Glutamatergic neuron (in vitro differentiated cells): ENCODE measurements around the gene AMMECR1. TPM values are rescaled to one million over a fixed set of nuclear protein-coding genes. Genes with fewer than 3 reads are reported as not detected.

Experiments
- DNase-seq: peaks from one replicate; pipeline ENCODE4 v3.0.0; 2022
- H3K27ac Mint-ChIP-seq: one replicate; pipeline ENCODE4 v1.8.0; 2020; ENCODE audit warnings: mild to moderate bottlenecking, mixed read lengths, inconsistent platforms; ENCODE audit not compliant: unreplicated experiment
- H3K27me3 Mint-ChIP-seq: one replicate; pipeline ENCODE4 v1.8.0; 2020; ENCODE audit warnings: mild to moderate bottlenecking, moderate library complexity, mixed read lengths, inconsistent platforms; ENCODE audit not compliant: unreplicated experiment
- H3K36me3 Mint-ChIP-seq: one replicate; pipeline ENCODE4 v1.8.0; 2020; ENCODE audit warnings: mild to moderate bottlenecking, mixed read lengths, inconsistent platforms; ENCODE audit not compliant: unreplicated experiment
- H3K4me1 Mint-ChIP-seq: one replicate; pipeline ENCODE4 v1.8.0; 2020; ENCODE audit warnings: mild to moderate bottlenecking, low read depth, mixed read lengths, inconsistent platforms; ENCODE audit not compliant: unreplicated experiment
- H3K4me3 Mint-ChIP-seq: one replicate; pipeline ENCODE4 v1.8.0; 2020; ENCODE audit warnings: mild to moderate bottlenecking, mixed read lengths, inconsistent platforms; ENCODE audit not compliant: unreplicated experiment
- H3K9me3 Mint-ChIP-seq: one replicate; pipeline ENCODE4 v1.8.0; 2020; ENCODE audit warnings: mild to moderate bottlenecking, moderate library complexity, mixed read lengths, inconsistent platforms; ENCODE audit not compliant: unreplicated experiment
- total RNA-seq: library from RNA; stranded (reverse); fragmentation: NEBNext Ultra II Directional; extraction: Animal tissue kit (Norgen Biotek cat#: 25700); gene quantifications from one replicate; pipeline ENCODE4 v1.2.1, GENCODE V29; 2021; ENCODE audit not compliant: unreplicated experiment
- TF ChIP-seq, protein P1 (sequence below): fragments of 200-600 bp; sonication (generic); IDR thresholded peaks from one replicate; pipeline ENCODE4 v1.5.0; 2021; ENCODE audit not compliant: partially characterized antibody, unreplicated experiment

AMMECR1 gene
- total RNA-seq, 1 donor from 2014 or later, result 2.3 TPM

DNA sequence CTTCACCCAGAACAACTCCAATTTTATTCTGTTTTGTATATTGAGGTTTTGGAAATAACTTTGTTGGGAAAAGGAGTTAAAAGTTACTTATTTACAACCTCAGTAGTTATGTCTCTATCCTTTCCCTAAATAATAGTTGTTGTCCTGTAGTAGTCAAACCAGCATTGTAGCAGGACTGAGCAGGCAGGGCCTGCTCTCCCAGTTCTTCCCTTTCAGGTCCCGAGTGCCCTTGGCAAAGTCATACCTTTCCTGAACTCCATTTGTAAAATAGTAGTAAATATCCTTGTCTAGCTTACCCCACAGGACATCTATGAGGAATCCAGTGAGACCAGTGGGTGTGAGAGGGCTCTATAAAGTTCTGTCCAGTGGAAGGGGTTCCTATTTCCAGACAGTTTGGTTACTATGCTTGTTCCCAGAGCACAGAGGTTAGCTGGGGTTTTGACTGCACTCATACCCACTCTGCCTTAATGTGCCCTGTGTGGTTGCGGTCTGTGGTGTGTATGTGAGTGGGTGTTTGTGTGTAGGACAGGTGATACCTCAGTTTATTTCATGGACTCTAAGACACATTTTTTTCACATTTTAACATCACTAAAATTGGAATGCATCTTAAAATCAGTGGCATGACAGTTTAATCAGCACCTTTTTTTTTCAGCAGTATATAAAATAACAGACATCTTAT, 136.3 kb downstream of the AMMECR1 start:
- H3K27me3 Mint-ChIP-seq, result peaks cover under 1% of the 10 kb centered on the region
- H3K27ac Mint-ChIP-seq, result no peak overlapping the region
- H3K9me3 Mint-ChIP-seq, result peaks cover 9% of the 10 kb centered on the region
- TF ChIP-seq, protein P1, sequence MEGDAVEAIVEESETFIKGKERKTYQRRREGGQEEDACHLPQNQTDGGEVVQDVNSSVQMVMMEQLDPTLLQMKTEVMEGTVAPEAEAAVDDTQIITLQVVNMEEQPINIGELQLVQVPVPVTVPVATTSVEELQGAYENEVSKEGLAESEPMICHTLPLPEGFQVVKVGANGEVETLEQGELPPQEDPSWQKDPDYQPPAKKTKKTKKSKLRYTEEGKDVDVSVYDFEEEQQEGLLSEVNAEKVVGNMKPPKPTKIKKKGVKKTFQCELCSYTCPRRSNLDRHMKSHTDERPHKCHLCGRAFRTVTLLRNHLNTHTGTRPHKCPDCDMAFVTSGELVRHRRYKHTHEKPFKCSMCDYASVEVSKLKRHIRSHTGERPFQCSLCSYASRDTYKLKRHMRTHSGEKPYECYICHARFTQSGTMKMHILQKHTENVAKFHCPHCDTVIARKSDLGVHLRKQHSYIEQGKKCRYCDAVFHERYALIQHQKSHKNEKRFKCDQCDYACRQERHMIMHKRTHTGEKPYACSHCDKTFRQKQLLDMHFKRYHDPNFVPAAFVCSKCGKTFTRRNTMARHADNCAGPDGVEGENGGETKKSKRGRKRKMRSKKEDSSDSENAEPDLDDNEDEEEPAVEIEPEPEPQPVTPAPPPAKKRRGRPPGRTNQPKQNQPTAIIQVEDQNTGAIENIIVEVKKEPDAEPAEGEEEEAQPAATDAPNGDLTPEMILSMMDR, result no peak
- no peak for DNase-seq
- H3K36me3 Mint-ChIP-seq, result no peaks in the 10 kb centered on the region
- no peak overlapping the region for H3K4me3 Mint-ChIP-seq
- H3K4me1 Mint-ChIP-seq, result peaks cover 3% of the 10 kb centered on the region

DNA sequence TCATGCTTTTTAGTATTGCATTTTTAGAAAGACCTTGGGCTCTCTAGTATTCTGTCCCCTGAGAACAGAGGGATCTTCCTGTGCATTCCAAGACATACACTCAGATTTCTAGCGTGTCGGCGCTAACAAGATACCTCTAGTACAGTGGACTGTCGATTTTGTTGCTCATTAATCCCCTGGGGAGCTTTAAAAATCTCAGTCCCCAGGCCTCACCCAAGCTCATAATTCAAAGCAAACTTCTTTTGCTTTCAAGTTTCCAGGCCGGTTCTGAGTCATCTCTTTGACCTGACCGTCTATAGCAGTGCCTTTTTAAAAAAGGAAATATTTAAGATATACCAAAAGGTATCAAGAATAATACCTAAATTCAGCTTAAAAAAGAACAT, 137.0 kb downstream of the AMMECR1 start:
- peaks cover 3% of the 10 kb centered on the region for H3K4me1 Mint-ChIP-seq
- H3K9me3 Mint-ChIP-seq, result peaks cover 9% of the 10 kb centered on the region
- no peak overlapping the region for H3K4me3 Mint-ChIP-seq
- TF ChIP-seq, protein P1, result no peak
- DNase-seq, result no peak
- peaks cover 4% of the 10 kb centered on the region for H3K27me3 Mint-ChIP-seq
- no peaks in the 10 kb centered on the region for H3K36me3 Mint-ChIP-seq
- no peak overlapping the region for H3K27ac Mint-ChIP-seq

DNA sequence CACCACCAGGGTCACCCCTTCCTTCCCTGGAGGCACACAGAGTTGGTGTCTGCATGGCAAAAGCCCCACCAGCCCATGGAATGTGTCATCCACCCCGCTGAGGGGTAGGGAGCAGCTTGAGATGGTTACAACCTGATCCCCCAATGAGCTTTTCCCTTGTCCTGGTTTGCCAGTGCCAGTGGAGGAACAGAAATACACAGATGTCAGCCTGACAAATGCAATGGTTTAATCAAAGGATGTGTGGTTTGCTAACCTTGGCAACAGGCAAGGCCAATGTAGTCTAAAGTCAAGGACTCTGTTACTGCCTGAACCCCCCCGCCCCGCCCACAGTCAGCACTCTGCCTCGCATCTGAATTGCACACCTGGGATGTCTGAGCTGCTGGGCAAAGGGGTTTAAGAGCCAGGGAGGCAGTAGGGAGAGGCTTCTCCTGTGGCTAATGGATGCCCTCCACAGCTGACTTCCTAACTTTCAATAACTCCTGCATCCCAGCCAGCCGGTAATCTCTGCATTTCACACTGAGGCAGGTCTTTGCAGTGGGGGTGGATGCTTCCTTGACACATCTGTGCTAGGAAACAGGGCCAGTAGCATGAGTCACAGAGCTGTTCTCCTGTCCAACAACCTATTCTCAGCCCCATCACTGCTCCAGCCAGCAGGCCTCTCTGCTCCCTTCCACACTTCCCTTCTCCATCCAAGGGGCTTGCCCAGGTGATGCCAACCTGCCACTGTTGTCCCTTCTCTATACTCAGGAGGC, 137.5 kb downstream of the AMMECR1 start:
- no peaks in the 10 kb centered on the region for H3K36me3 Mint-ChIP-seq
- H3K27ac Mint-ChIP-seq, result no peak overlapping the region
- TF ChIP-seq, protein P1, result no peak
- H3K4me3 Mint-ChIP-seq, result no peak overlapping the region
- peaks cover 4% of the 10 kb centered on the region for H3K27me3 Mint-ChIP-seq
- H3K4me1 Mint-ChIP-seq, result peaks cover 3% of the 10 kb centered on the region
- DNase-seq, result no peak
- peaks cover 7% of the 10 kb centered on the region for H3K9me3 Mint-ChIP-seq

DNA sequence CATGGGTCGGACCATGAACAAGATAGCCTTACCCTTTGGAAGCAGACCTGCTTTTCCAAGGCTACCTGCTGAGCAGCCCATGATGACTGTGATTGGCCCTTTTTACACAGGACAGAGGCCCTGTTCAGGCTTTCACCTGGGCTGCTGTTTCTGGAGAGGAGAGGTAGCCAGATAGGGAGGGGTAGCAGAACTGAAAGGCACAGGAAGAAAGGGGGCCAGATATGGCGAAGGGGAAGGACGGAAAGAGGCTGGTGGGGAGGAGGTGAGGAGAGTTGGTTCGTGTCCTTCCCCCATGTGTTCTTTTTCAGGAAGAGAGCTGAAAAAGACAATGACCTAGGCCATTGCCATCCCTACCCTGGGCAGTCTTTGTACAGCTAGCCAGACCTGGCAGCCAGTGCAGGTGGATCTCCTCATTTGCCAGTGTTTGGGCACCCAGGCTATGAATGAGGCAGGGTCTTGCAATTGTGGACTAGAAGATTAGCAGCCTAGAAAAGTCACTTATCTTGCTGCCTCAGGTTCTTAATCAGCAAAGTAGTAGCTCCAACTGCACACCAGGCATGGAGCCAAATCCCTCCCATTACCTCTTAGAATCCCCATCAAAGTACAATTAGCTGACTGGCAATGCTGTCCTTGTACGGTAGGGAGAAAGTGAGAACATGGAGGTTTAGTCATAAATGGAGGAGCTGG, 139.6 kb downstream of the AMMECR1 start:
- Mint-ChIP-seq H3K27me3 (peaks cover 4% of the 10 kb centered on the region), H3K9me3 (no peaks in the 10 kb centered on the region), H3K27ac (no peak overlapping the region), H3K36me3 (no peaks in the 10 kb centered on the region), H3K4me3 (no peak overlapping the region), H3K4me1 (peaks cover 3% of the 10 kb centered on the region)
- no peak for DNase-seq
- TF ChIP-seq, protein P1, result no peak

DNA sequence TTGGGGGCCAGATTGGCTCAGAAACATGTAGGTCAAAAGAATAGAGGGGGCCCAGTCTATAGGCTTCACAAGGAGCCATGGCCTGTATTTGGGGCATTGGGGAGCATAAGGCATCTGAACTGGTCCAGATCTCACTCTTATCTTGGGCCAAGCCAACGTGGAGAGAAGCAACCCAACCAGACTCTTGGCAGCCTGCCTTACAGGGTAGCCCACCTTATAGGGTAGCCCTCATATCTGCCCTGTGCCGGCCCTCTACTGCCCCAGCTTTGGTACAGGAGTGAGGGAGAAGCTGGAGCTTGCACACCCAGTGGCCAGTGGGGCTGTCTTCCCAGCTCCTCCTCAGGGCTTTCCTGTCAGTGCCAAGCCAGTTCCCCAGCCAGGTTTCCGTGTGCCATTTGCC, 142.2 kb downstream of the AMMECR1 start:
- Mint-ChIP-seq H3K27me3 (peaks cover 4% of the 10 kb centered on the region), H3K4me3 (no peak overlapping the region), H3K27ac (no peak overlapping the region), H3K9me3 (no peaks in the 10 kb centered on the region), H3K4me1 (no peaks in the 10 kb centered on the region), H3K36me3 (peaks cover 7% of the 10 kb centered on the region)
- DNase-seq, result no peak
- TF ChIP-seq, protein P1, result no peak
